ENCODE data around the gene PINLYP.
"Not testable (repeated sequence)": the region's sequence is repeated elsewhere in the genome, so short reads cannot be mapped to it uniquely, and the experiment has no call there.

Gene PINLYP

GRCh38 chr19:43575156-43575950, at the start of gene PINLYP, which contains the start of gene XRCC1:
Gene PINLYP, plus strand, starts transcription at chr19:43575801. Its CDS starts 1,391 bp downstream, at chr19:43577192.
Gene XRCC1, minus strand, starts transcription at chr19:43575527. Its CDS starts 69 bp downstream, at chr19:43575458.
- peak; percentile 97 for DNase-seq

GRCh38 chr19:43525836-43526771, 49.5 kb upstream of the PINLYP start:
- ATAC-seq (no peak), DNase-seq (peak; percentile 37)

More at GRCh38 chr19:43575156-43575950, at the start of gene PINLYP, which contains the start of gene XRCC1:
- peak; percentile 98 for ATAC-seq

- DNase-seq = peak; percentile 88
- peak; percentile 84 for ATAC-seq
Measured at GRCh38 chr19:43526884-43527859, 48.4 kb upstream of the PINLYP start, which contains the start of gene ETHE1. Gene ETHE1, minus strand, starts transcription at chr19:43527201. Its CDS starts 24 bp downstream, at chr19:43527177.

- ATAC-seq (no peak), DNase-seq (no peak)
Measured at GRCh38 chr19:43527860-43528622, 47.6 kb upstream of the PINLYP start.

- peak; percentile 15 for ATAC-seq
Measured at GRCh38 chr19:43532571-43532961, 43.0 kb upstream of the PINLYP start.

GRCh38 chr19:43532962-43533545, 42.5 kb upstream of the PINLYP start, which contains the start of gene ZNF575:
Gene ZNF575, plus strand, starts transcription at chr19:43533188. Its CDS starts 1,235 bp downstream, at chr19:43534423.
- peak; percentile 68 for ATAC-seq
- DNase-seq = peak; percentile 90

More at GRCh38 chr19:43532571-43532961, 43.0 kb upstream of the PINLYP start:
- peak; percentile 65 for DNase-seq

GRCh38 chr19:43533546-43534304, 41.9 kb upstream of the PINLYP start:
- ATAC-seq (peak; percentile 85), DNase-seq (peak; percentile 97)

- ATAC-seq = no peak
- DNase-seq = no peak
Measured at GRCh38 chr19:43534305-43534815, 41.2 kb upstream of the PINLYP start.

GRCh38 chr19:43534816-43535761, 40.5 kb upstream of the PINLYP start:
- DNase-seq (peak; percentile 49), ATAC-seq (no peak)

GRCh38 chr19:43538922-43539321, 36.7 kb upstream of the PINLYP start:
- ATAC-seq = no peak
- no peak for DNase-seq

- ATAC-seq (no peak), DNase-seq (no peak)
Measured at GRCh38 chr19:43540381-43540780, 35.2 kb upstream of the PINLYP start.

- DNase-seq (no peak), ATAC-seq (no peak)
Measured at GRCh38 chr19:43541920-43542650, 33.5 kb upstream of the PINLYP start.

- ATAC-seq (no peak), DNase-seq (no peak)
Measured at GRCh38 chr19:43544077-43544476, 31.5 kb upstream of the PINLYP start.

- DNase-seq (no peak), ATAC-seq (no peak)
Measured at GRCh38 chr19:43545276-43545675, 30.3 kb upstream of the PINLYP start.

GRCh38 chr19:43545981-43546380, 29.6 kb upstream of the PINLYP start:
- no peak for DNase-seq
- no peak for ATAC-seq

GRCh38 chr19:43546581-43546980, 29.0 kb upstream of the PINLYP start:
- ATAC-seq (no peak), DNase-seq (no peak)

- ATAC-seq, DNase-seq: not testable (repeated sequence)
Measured at GRCh38 chr19:43547926-43548325, 27.7 kb upstream of the PINLYP start.
